Activated CD4-positive, alpha-beta memory T cell treated with anti-CD3 and anti-CD28 coated beads for 36 hours (primary cell): ENCODE data around the gene PRODH. TPM values are rescaled to one million over a fixed set of nuclear protein-coding genes. Genes with fewer than 3 reads are reported as not detected.
"Not testable (repeated sequence)": the region's sequence is repeated elsewhere in the genome, so short reads cannot be mapped to it uniquely, and the experiment has no call there.

Experiments
- CTCF ChIA-PET: fragments of 350-600 bp; sonication (Branson Sonifier 250); formaldehyde crosslinking; loops from one replicate; lab custom pipeline; 2021; ENCODE audit warnings: antibody characterized with exemption, inconsistent platforms; lab: Charles Lee
- POLR2A ChIA-PET: fragments of 350-600 bp; sonication (Branson Sonifier 250); formaldehyde crosslinking; loops from one replicate; lab custom pipeline; 2021; ENCODE audit warnings: antibody characterized with exemption; lab: Charles Lee
- DNase-seq: peaks from one replicate; pipeline ENCODE4 v3.0.0-alpha.2; 2020
- H3K27ac Mint-ChIP-seq: one replicate; pipeline ENCODE4 v1.8.0; 2021; ENCODE audit warnings: mixed read lengths
- H3K27me3 Mint-ChIP-seq: one replicate; pipeline ENCODE4 v1.8.0; 2021; ENCODE audit warnings: mixed read lengths
- H3K36me3 Mint-ChIP-seq: one replicate; pipeline ENCODE4 v1.8.0; 2021; ENCODE audit warnings: mixed read lengths
- H3K4me1 Mint-ChIP-seq: one replicate; pipeline ENCODE4 v1.8.0; 2021; ENCODE audit warnings: low read depth, mixed read lengths
- H3K4me3 Mint-ChIP-seq: one replicate; pipeline ENCODE4 v1.8.0; 2021; ENCODE audit warnings: mild to moderate bottlenecking, mixed read lengths
- H3K9me3 Mint-ChIP-seq: one replicate; pipeline ENCODE4 v1.8.0; 2021; ENCODE audit warnings: mixed read lengths
- intact Hi-C: fragments of 100-400 bp; cut with micrococcal nuclease; formaldehyde crosslinking; loops from one replicate; pipeline ENCODE4 v1.15.1; 2023
- total RNA-seq, 2 experiments: library from RNA; stranded (reverse); gene quantifications; one replicate each; pipeline ENCODE4 v1.2.3, GENCODE V29; 2021

Gene PRODH
- total RNA-seq, 2 experiments from 2014 or later, result 0.56 TPM; not detected in 1

- H3K27ac Mint-ChIP-seq, H3K36me3 Mint-ChIP-seq, POLR2A ChIA-PET, H3K9me3 Mint-ChIP-seq, CTCF ChIA-PET, H3K4me3 Mint-ChIP-seq, H3K4me1 Mint-ChIP-seq, H3K27me3 Mint-ChIP-seq, DNase-seq, intact Hi-C loops: not testable (repeated sequence)
Observed at GRCh38 chr22:18911535-18911934, 24.6 kb downstream of the PRODH start.

GRCh38 chr22:18909556-18909955 is 26.5 kb downstream of the PRODH start:
- intact Hi-C loops, result no loop called here
- Mint-ChIP-seq H3K9me3 (no peaks in the 10 kb centered on the region), H3K4me3 (no peak overlapping the region), H3K36me3 (no peaks in the 10 kb centered on the region), H3K27me3 (no peaks in the 10 kb centered on the region), H3K27ac (no peak overlapping the region), H3K4me1 (no peaks in the 10 kb centered on the region)
- ChIA-PET POLR2A (no interaction called here), CTCF (no interaction called here)
- DNase-seq, result no peak

GRCh38 chr22:18906896-18907295 is 29.2 kb downstream of the PRODH start:
- intact Hi-C loops, result no loop called here
- Mint-ChIP-seq H3K4me3 (no peak overlapping the region), H3K27me3 (no peaks in the 10 kb centered on the region), H3K4me1 (no peaks in the 10 kb centered on the region), H3K27ac (no peak overlapping the region), H3K36me3 (no peaks in the 10 kb centered on the region), H3K9me3 (no peaks in the 10 kb centered on the region)
- ChIA-PET POLR2A (no interaction called here), CTCF (no interaction called here)
- no peak for DNase-seq

GRCh38 chr22:18906410-18906745 is 29.7 kb downstream of the PRODH start:
- POLR2A ChIA-PET, CTCF ChIA-PET: not testable (repeated sequence)

GRCh38 chr22:18905540-18906409 is 30.3 kb downstream of the PRODH start, which contains the start of gene DGCR6:
Gene DGCR6 (plus strand): TSS chr22:18906320. CDS start chr22:18906375, 55 bp downstream.
- no peak for DNase-seq
- H3K27ac Mint-ChIP-seq, result no peak within 1 kb of the TSS
- H3K4me3 Mint-ChIP-seq, result no peak within 1 kb of the TSS
- ChIA-PET POLR2A (no interaction called here), CTCF (no interaction called here)
- H3K4me1 Mint-ChIP-seq, result no peaks in the 10 kb centered on the region
- H3K27me3 Mint-ChIP-seq, result no peaks in the 10 kb centered on the region
- H3K36me3 Mint-ChIP-seq, result no peaks in the 10 kb centered on the region
- intact Hi-C loops, result no loop called here
- H3K9me3 Mint-ChIP-seq, result no peaks in the 10 kb centered on the region

More at GRCh38 chr22:18906410-18906745, 29.7 kb downstream of the PRODH start:
- H3K4me3 Mint-ChIP-seq, intact Hi-C loops, H3K27me3 Mint-ChIP-seq, DNase-seq, H3K36me3 Mint-ChIP-seq, H3K9me3 Mint-ChIP-seq, H3K27ac Mint-ChIP-seq, H3K4me1 Mint-ChIP-seq: not testable (repeated sequence)

- H3K9me3 Mint-ChIP-seq, H3K4me1 Mint-ChIP-seq, POLR2A ChIA-PET, H3K36me3 Mint-ChIP-seq, intact Hi-C loops, H3K4me3 Mint-ChIP-seq, H3K27ac Mint-ChIP-seq, CTCF ChIA-PET, H3K27me3 Mint-ChIP-seq: not testable (repeated sequence)
- peak; percentile 49 for DNase-seq
Observed at GRCh38 chr22:18896037-18896657, 39.9 kb downstream of the PRODH start.

- CTCF ChIA-PET, H3K4me3 Mint-ChIP-seq, DNase-seq, H3K36me3 Mint-ChIP-seq, H3K4me1 Mint-ChIP-seq, POLR2A ChIA-PET, H3K9me3 Mint-ChIP-seq, intact Hi-C loops, H3K27ac Mint-ChIP-seq, H3K27me3 Mint-ChIP-seq: not testable (repeated sequence)
Observed at GRCh38 chr22:18893775-18894174, 42.3 kb downstream of the PRODH start.

GRCh38 chr22:18890510-18891192 is 45.4 kb downstream of the PRODH start:
- H3K27ac Mint-ChIP-seq, H3K36me3 Mint-ChIP-seq, H3K27me3 Mint-ChIP-seq, H3K9me3 Mint-ChIP-seq, DNase-seq, intact Hi-C loops, CTCF ChIA-PET, H3K4me3 Mint-ChIP-seq, H3K4me1 Mint-ChIP-seq, POLR2A ChIA-PET: not testable (repeated sequence)

- POLR2A ChIA-PET, result no interaction called here
- no peaks in the 10 kb centered on the region for H3K27me3 Mint-ChIP-seq
Observed at GRCh38 chr22:18888115-18888514, 48.0 kb downstream of the PRODH start.

GRCh38 chr22:18884465-18884864 is 51.6 kb downstream of the PRODH start:
- POLR2A ChIA-PET, H3K36me3 Mint-ChIP-seq, intact Hi-C loops, DNase-seq, H3K27ac Mint-ChIP-seq, H3K4me1 Mint-ChIP-seq, H3K9me3 Mint-ChIP-seq, H3K27me3 Mint-ChIP-seq, CTCF ChIA-PET, H3K4me3 Mint-ChIP-seq: not testable (repeated sequence)

More at GRCh38 chr22:18888115-18888514, 48.0 kb downstream of the PRODH start:
- intact Hi-C loops, result no loop called here
- CTCF ChIA-PET, result no interaction called here
- H3K9me3 Mint-ChIP-seq, result peaks cover 2% of the 10 kb centered on the region
- no peak for DNase-seq
- no peak overlapping the region for H3K27ac Mint-ChIP-seq
- H3K4me3 Mint-ChIP-seq, result no peak overlapping the region
- no peaks in the 10 kb centered on the region for H3K4me1 Mint-ChIP-seq
- no peaks in the 10 kb centered on the region for H3K36me3 Mint-ChIP-seq

GRCh38 chr22:18881260-18881659 is 54.8 kb downstream of the PRODH start:
- CTCF ChIA-PET, H3K9me3 Mint-ChIP-seq, H3K4me1 Mint-ChIP-seq, intact Hi-C loops, H3K27me3 Mint-ChIP-seq, H3K27ac Mint-ChIP-seq, POLR2A ChIA-PET, H3K4me3 Mint-ChIP-seq, H3K36me3 Mint-ChIP-seq: not testable (repeated sequence)
- peak; percentile 79 for DNase-seq
